Activated B cell treated with CpG ODN at 0.5 μM for 24 hours (primary cell): ENCODE results near the gene PLA2G4C. TPM values are rescaled to one million over a fixed set of nuclear protein-coding genes. Genes with fewer than 3 reads are reported as not detected.

ENCODE experiments used
- ATAC-seq: fragments of 200-7000 bp; cut with Tn5 transposase; one replicate; pipeline ENCODE4 v1.10.0; 2021; ENCODE audit warnings: low read depth, mild to moderate bottlenecking, moderate library complexity
- CTCF ChIA-PET: fragments of 350-600 bp; sonication (Branson Sonifier 250); formaldehyde crosslinking; loops from one replicate; lab custom pipeline; 2021; ENCODE audit warnings: antibody characterized with exemption; lab: Charles Lee
- POLR2A ChIA-PET: fragments of 350-600 bp; sonication (Branson Sonifier 250); formaldehyde crosslinking; loops from one replicate; lab custom pipeline; 2021; ENCODE audit warnings: antibody characterized with exemption; lab: Charles Lee
- DNase-seq: peaks from one replicate; pipeline ENCODE4 v3.0.0; 2022
- H3K27ac Mint-ChIP-seq: one replicate; pipeline ENCODE4 v1.8.0; 2020; ENCODE audit warnings: mixed read lengths
- H3K27me3 Mint-ChIP-seq: one replicate; pipeline ENCODE4 v1.8.0; 2021; ENCODE audit warnings: mixed read lengths
- H3K36me3 Mint-ChIP-seq: one replicate; pipeline ENCODE4 v1.8.0; 2021; ENCODE audit warnings: low read depth, mixed read lengths
- H3K4me1 Mint-ChIP-seq: one replicate; pipeline ENCODE4 v1.8.0; 2021; ENCODE audit warnings: mixed read lengths
- H3K4me3 Mint-ChIP-seq: one replicate; pipeline ENCODE4 v1.8.0; 2020; ENCODE audit warnings: mild to moderate bottlenecking, mixed read lengths
- H3K9me3 Mint-ChIP-seq: one replicate; pipeline ENCODE4 v1.8.0; 2020; ENCODE audit warnings: mixed read lengths
- CTCF ChIP-seq: fragments of 200-600 bp; IDR thresholded peaks from one replicate; pipeline ENCODE4 v1.8.0; 2022; ENCODE audit warnings: antibody characterized with exemption, mild to moderate bottlenecking
- intact Hi-C: fragments of 100-400 bp; cut with micrococcal nuclease; formaldehyde crosslinking; loops from one replicate; pipeline ENCODE4 v1.15.1; 2024
- total RNA-seq: library from RNA; stranded (reverse); gene quantifications from 2 replicates; pipeline ENCODE4 v1.2.3, GENCODE V29; 2022

PLA2G4C gene
- total RNA-seq, 1 donor from 2014 or later = 16.6 TPM

GRCh38 chr19:48006762-48007161 is 103.9 kb downstream of the PLA2G4C start:
- DNase-seq (no peak), ATAC-seq (no peak)
- no peaks in the 10 kb centered on the region for H3K36me3 Mint-ChIP-seq
- no peak for TF ChIP-seq CTCF
- H3K4me1 Mint-ChIP-seq = no peaks in the 10 kb centered on the region
- peaks cover 15% of the 10 kb centered on the region for H3K27me3 Mint-ChIP-seq
- intact Hi-C loops = no loop called here
- no peak overlapping the region for H3K4me3 Mint-ChIP-seq
- no peak overlapping the region for H3K27ac Mint-ChIP-seq
- POLR2A ChIA-PET = no interaction called here
- CTCF ChIA-PET = interaction anchor here (0.6 kb wide), 1 partner anchor 43 kb away, joined by 3 read pairs; no protein-coding TSS in a partner anchor
- peaks cover 4% of the 10 kb centered on the region for H3K9me3 Mint-ChIP-seq

DNA sequence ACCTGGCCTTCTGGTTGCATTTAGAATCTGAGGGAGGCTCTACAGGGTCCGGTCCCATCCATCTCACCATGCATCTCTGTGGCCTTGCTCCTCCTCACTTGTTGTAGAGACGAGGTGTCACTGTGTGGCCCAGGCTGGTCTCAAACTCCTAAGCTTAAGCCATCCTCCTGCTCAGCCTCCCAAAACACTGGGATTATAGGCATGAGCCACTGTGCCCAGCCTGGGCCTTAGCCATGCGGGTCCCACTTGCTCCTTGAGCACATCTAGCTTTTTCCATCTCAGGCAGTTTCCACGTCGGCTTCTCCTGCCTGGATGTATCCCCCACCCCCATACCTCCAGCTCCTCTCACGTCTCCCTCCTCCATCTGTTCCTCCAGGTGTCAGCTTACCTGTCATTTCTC is 106.4 kb downstream of the PLA2G4C start:
- DNase-seq (no peak), ATAC-seq (no peak)
- Mint-ChIP-seq H3K4me1 (no peaks in the 10 kb centered on the region), H3K9me3 (peaks cover 4% of the 10 kb centered on the region), H3K4me3 (no peak overlapping the region), H3K27ac (no peak overlapping the region), H3K27me3 (peaks cover 15% of the 10 kb centered on the region), H3K36me3 (no peaks in the 10 kb centered on the region)
- ChIA-PET POLR2A (no interaction called here), CTCF (no interaction called here)
- TF ChIP-seq CTCF = no peak
- intact Hi-C loops = no loop called here

- Mint-ChIP-seq H3K4me1 (no peaks in the 10 kb centered on the region), H3K4me3 (no peak overlapping the region), H3K36me3 (no peaks in the 10 kb centered on the region), H3K9me3 (no peaks in the 10 kb centered on the region), H3K27me3 (peaks cover 13% of the 10 kb centered on the region), H3K27ac (no peak overlapping the region)
- POLR2A ChIA-PET = no interaction called here
- no peak for DNase-seq
- CTCF ChIA-PET = no interaction called here
- no peak for ATAC-seq
- intact Hi-C loops = no loop called here
- TF ChIP-seq CTCF = no peak
Observed at GRCh38 chr19:48000846-48001245, 109.8 kb downstream of the PLA2G4C start.

DNA sequence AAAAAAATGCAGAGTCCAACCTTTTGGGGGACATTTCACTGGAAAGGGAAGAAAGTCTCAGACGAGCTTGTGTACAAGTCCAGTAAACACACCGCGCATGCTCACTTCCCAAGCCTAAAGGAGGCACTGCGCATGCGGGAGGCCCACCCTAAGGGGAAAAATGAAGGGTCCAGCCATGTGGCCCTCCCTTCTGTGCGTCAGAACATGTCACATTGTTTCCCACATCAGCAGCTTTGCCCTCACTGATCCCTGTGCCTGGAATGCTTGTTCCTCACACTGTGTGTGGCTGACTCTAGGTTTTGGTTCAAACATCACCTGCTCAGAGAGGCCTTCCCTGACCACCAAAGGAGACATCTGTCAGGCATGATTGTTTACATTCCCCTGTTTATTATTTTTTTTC is 111.8 kb downstream of the PLA2G4C start:
- no peak for ATAC-seq
- intact Hi-C loops = no loop called here
- Mint-ChIP-seq H3K4me3 (no peak overlapping the region), H3K4me1 (no peaks in the 10 kb centered on the region), H3K27me3 (peaks cover 14% of the 10 kb centered on the region), H3K9me3 (no peaks in the 10 kb centered on the region), H3K36me3 (no peaks in the 10 kb centered on the region), H3K27ac (no peak overlapping the region)
- POLR2A ChIA-PET = no interaction called here
- DNase-seq = no peak
- CTCF ChIA-PET = interaction anchor here (0.6 kb wide), 1 partner anchor 27 kb away, joined by 4 read pairs; no protein-coding TSS in a partner anchor
- TF ChIP-seq CTCF = no peak

Other genes with a start within 250 kb of the PLA2G4C start
- not detected in 2 replicates for gene SULT2A1, start 224.5 kb downstream of the PLA2G4C start, total RNA-seq
- not detected in 2 replicates for gene BSPH1, start 118.6 kb downstream of the PLA2G4C start, total RNA-seq
- not detected in 2 replicates for gene ELSPBP1, start 116.2 kb downstream of the PLA2G4C start, total RNA-seq
- gene CABP5, start 66.7 kb downstream of the PLA2G4C start, total RNA-seq = not detected in 2 replicates
- gene LIG1, start 59.5 kb upstream of the PLA2G4C start, total RNA-seq = 41.8 and 42.9 TPM in 2 replicates
- gene ZSWIM9, start 59.9 kb upstream of the PLA2G4C start, total RNA-seq = 5.7 and 8.6 TPM in 2 replicates
- gene CARD8, start 145.1 kb upstream of the PLA2G4C start, total RNA-seq = 103 and 109 TPM in 2 replicates
- gene ZNF114, start 159.3 kb upstream of the PLA2G4C start, total RNA-seq = 1.5 and 1.6 TPM in 2 replicates
- gene EMP3, start 214.7 kb upstream of the PLA2G4C start, total RNA-seq = 309 and 320 TPM in 2 replicates